ENCODE data around the gene ABCC11. TPM values are rescaled to one million over a fixed set of nuclear protein-coding genes. Genes with fewer than 3 reads are reported as not detected.
A peak's percentile ranks its signal among the peaks of the same experiment; 100 is the strongest.

Gene ABCC11
- total RNA-seq, 6 donors from 2014 or later: 0.15 to 0.33 (median 0.21) TPM; not detected in 2

GRCh38 chr16:48158296-48158695, 89.0 kb downstream of the ABCC11 start:
- H3K36me3 ChIP-seq: no peaks in the 10 kb centered on the region
- H3K9me3 ChIP-seq: no peaks in the 10 kb centered on the region
- peaks cover 4 to 11% (median 9%) of the 10 kb centered on the region in 4 donors for H3K4me1 ChIP-seq
- ATAC-seq (ENCODE audit: low FRiP score in 2 of 2) (no peak), DNase-seq (no peak)
- H3K27ac ChIP-seq: no peak overlapping the region
- no peak overlapping the region for H3K4me3 ChIP-seq
- 73 to 81% methylated on average over 4 of the region's 4 CpGs for WGBS, 2 donors
- no peaks in the 10 kb centered on the region for H3K27me3 ChIP-seq
- TF ChIP-seq CTCF (IDR thresholded peaks at IDR 0.05) (no peak), POLR2AphosphoS5 (IDR thresholded peaks at IDR 0.05) (no peak), POLR2A (IDR thresholded peaks at IDR 0.05) (no peak), EP300 (IDR thresholded peaks at IDR 0.05) (no peak)

GRCh38 chr16:48157794-48158193, 89.5 kb downstream of the ABCC11 start:
- no peak for ATAC-seq (ENCODE audit: low FRiP score in 2 of 2)
- WGBS, 2 donors: 86 to 94% methylated on average over 4 of the region's 4 CpGs
- Histone ChIP-seq H3K27ac (no peak overlapping the region), H3K36me3 (no peaks in the 10 kb centered on the region), H3K27me3 (no peaks in the 10 kb centered on the region), H3K4me3 (no peak overlapping the region), H3K4me1 (peaks cover 4 to 11% (median 9%) of the 10 kb centered on the region in 4 donors), H3K9me3 (no peaks in the 10 kb centered on the region)
- DNase-seq: no peak
- TF ChIP-seq EP300 (IDR thresholded peaks at IDR 0.05) (no peak), POLR2A (IDR thresholded peaks at IDR 0.05) (no peak), POLR2AphosphoS5 (IDR thresholded peaks at IDR 0.05) (no peak), CTCF (IDR thresholded peaks at IDR 0.05) (no peak)

- ATAC-seq (ENCODE audit: low FRiP score in 2 of 2): no peak
- no peaks in the 10 kb centered on the region for H3K9me3 ChIP-seq
- no peaks in the 10 kb centered on the region for H3K27me3 ChIP-seq
- DNase-seq: no peak
- no peaks in the 10 kb centered on the region for H3K36me3 ChIP-seq
- TF ChIP-seq EP300 (IDR thresholded peaks at IDR 0.05): no peak
- TF ChIP-seq CTCF (IDR thresholded peaks at IDR 0.05): no peak
- no peak for TF ChIP-seq POLR2AphosphoS5 (IDR thresholded peaks at IDR 0.05)
- TF ChIP-seq POLR2A (IDR thresholded peaks at IDR 0.05): no peak
- H3K4me1 ChIP-seq: peaks cover 4 to 11% (median 9%) of the 10 kb centered on the region in 4 donors
- H3K4me3 ChIP-seq: no peak overlapping the region
- WGBS, 2 donors: 64 to 72% methylated on average over 11 of the region's 11 CpGs
- H3K27ac ChIP-seq: no peak overlapping the region
Observed at GRCh38 chr16:48157302-48157701, 90.0 kb downstream of the ABCC11 start.

- 11% methylated on average over 15 to 16 of the region's 16 CpGs for WGBS, 2 donors
- TF ChIP-seq POLR2A (IDR thresholded peaks at IDR 0.05) (no peak), POLR2AphosphoS5 (IDR thresholded peaks at IDR 0.05) (no peak), EP300 (IDR thresholded peaks at IDR 0.05) (no peak), CTCF (IDR thresholded peaks at IDR 0.05) (peak; percentile 82 to 92 (median 88))
Observed at GRCh38 chr16:48156790-48157209, 90.5 kb downstream of the ABCC11 start.

More at GRCh38 chr16:48156790-48157209, 90.5 kb downstream of the ABCC11 start:
- Histone ChIP-seq H3K27me3 (no peaks in the 10 kb centered on the region), H3K27ac (peak overlapping the region in 1 of 4 donors; percentile 23), H3K9me3 (no peaks in the 10 kb centered on the region), H3K4me3 (peak overlapping the region in 2 of 4 donors; percentile 25 to 29), H3K4me1 (peaks cover 4 to 11% (median 9%) of the 10 kb centered on the region in 4 donors), H3K36me3 (no peaks in the 10 kb centered on the region)
- DNase-seq: peak; percentile 88 to 97
- peak; percentile 87 to 90 for ATAC-seq (ENCODE audit: low FRiP score in 2 of 2)
